GM12892 (cell line): ENCODE data around the gene KTN1.

Source experiments
- POLR2A ChIP-seq: IDR thresholded peaks from 2 replicates; pipeline ENCODE4 v1.6.1; 2011; ENCODE audit warnings: low read depth, low read length, control low read depth
- POLR2AphosphoS5 ChIP-seq: IDR thresholded peaks from 2 replicates; pipeline ENCODE4 v1.6.1; 2011; ENCODE audit warnings: low read depth, low read length, control low read depth

DNA sequence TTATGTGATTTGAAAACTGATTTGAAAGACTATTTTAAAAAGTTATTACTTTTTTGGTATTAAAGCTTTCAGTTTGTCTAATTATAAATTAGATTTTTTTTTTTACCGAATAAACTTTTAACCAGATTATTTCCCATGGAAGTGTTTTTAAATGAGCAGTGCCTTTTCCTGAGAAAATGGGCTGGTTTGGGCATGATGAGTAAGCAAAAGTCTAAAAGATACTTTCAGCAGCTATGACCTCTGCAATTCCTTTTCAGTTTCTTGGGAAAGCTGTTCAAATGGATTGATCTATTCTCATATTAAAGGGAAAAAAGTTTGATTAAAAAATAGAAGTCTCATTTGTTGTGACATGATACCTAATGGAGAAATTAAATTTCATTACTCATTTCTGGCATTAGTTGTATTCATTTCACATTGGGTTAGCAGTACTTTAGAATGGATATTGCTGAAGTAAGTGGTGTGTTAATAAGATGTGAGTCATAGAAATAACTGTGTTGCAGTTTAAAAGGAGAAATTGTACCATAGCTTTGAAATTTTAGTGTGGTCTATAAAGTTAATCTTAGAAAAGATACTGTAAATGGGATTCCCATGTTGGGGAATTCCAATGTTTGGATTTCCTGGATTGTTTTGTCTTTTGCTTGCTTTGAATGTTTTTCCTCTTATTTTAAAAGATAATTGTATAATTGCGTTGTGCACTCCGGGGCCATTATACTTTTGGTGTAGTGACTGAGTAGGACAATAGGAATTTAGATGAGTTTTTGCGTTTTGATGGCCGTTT is 21.0 kb downstream of the KTN1 start:
- TF ChIP-seq POLR2A (no peak), POLR2AphosphoS5 (no peak)
